B cell (primary cell): Measurements from ENCODE around the gene TOM1L1.

Source experiments
- EZH2 ChIP-seq: IDR thresholded peaks from 2 replicates; pipeline ENCODE4 v1.6.1; 2012; ENCODE audit warnings: borderline replicate concordance, low read depth, mild to moderate bottlenecking, moderate library complexity, low read length; ENCODE audit not compliant: insufficient read depth, poor library complexity, severe bottlenecking
- TF ChIP-seq, protein P1 (sequence below): fragments of 200-600 bp; IDR thresholded peaks from one replicate; pipeline ENCODE4 v1.8.0; 2022; ENCODE audit warnings: antibody characterized with exemption, mild to moderate bottlenecking

DNA sequence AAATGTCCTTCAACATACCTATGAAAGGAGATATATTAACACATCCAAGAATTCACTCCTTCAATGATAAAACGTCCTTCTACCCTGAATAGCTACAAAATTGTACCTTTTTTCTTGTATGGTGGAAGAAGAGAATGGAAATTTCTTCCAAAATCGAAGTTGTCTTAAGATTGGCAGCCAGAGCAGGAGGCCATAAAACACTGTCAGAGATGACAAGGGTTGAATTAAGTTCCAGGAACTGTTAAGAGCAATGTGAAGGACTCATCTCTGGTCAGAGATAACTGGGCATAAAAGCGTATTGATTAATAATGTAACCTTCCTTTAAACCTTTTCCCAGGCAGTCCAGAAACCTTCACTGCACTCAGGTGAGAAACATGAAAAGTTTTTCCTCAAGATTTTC is 12.9 kb upstream of the TOM1L1 start:
- TF ChIP-seq, protein P1, sequence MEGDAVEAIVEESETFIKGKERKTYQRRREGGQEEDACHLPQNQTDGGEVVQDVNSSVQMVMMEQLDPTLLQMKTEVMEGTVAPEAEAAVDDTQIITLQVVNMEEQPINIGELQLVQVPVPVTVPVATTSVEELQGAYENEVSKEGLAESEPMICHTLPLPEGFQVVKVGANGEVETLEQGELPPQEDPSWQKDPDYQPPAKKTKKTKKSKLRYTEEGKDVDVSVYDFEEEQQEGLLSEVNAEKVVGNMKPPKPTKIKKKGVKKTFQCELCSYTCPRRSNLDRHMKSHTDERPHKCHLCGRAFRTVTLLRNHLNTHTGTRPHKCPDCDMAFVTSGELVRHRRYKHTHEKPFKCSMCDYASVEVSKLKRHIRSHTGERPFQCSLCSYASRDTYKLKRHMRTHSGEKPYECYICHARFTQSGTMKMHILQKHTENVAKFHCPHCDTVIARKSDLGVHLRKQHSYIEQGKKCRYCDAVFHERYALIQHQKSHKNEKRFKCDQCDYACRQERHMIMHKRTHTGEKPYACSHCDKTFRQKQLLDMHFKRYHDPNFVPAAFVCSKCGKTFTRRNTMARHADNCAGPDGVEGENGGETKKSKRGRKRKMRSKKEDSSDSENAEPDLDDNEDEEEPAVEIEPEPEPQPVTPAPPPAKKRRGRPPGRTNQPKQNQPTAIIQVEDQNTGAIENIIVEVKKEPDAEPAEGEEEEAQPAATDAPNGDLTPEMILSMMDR: no peak
- TF ChIP-seq EZH2: no peak
